K562 (cell line): Measurements from ENCODE around the gene CCDC124. TPM values are rescaled to one million over a fixed set of nuclear protein-coding genes. Genes with fewer than 3 reads are reported as not detected.

Experiments
- ARID1B ChIP-seq: fragments of 450-650 bp; IDR thresholded peaks from 2 replicates; pipeline ENCODE4 v1.6.1; 2016; ENCODE audit warnings: antibody characterized with exemption, mild to moderate bottlenecking, inconsistent platforms
- ESRRB ChIP-seq: fragments of 250-450 bp; sonication (Bioruptor Pico); IDR thresholded peaks from 2 replicates; pipeline ENCODE4 v1.5.0; 2020; ENCODE audit warnings: mild to moderate bottlenecking, moderate library complexity, borderline replicate concordance
- FOXM1 ChIP-seq, 2 experiments: fragments of 450-650 bp in 1 of 2; sonication (generic) in 1 of 2; formaldehyde crosslinking in 1 of 2; IDR thresholded peaks; 2 replicates each; pipeline versions ENCODE4 v1.6.1 to v1.9.0; 2017 to 2022; ENCODE audit warnings: low read depth in 2 of 2, mild to moderate bottlenecking in 2 of 2, missing genetic modification reagents in 1 of 2, moderate library complexity in 1 of 2
- HDGF ChIP-seq: fragments of 450-650 bp; IDR thresholded peaks from 2 replicates; pipeline ENCODE4 v1.6.1; 2016
- KAT8 ChIP-seq: fragments of 450-650 bp; IDR thresholded peaks from 2 replicates; pipeline ENCODE4 v1.6.1; 2016; ENCODE audit warnings: low read depth, mild to moderate bottlenecking
- MBD2 ChIP-seq: sonication (generic); IDR thresholded peaks from 2 replicates; pipeline ENCODE4 v1.6.1; 2016; ENCODE audit warnings: low read depth, borderline replicate concordance
- PPARD ChIP-seq: fragments of 250-450 bp; sonication (Bioruptor Pico); IDR thresholded peaks from 2 replicates; pipeline ENCODE4 v1.8.0; 2022; ENCODE audit warnings: inconsistent platforms, mild to moderate bottlenecking, moderate library complexity
- SAFB ChIP-seq: fragments of 200-400 bp; formaldehyde crosslinking; IDR thresholded peaks from 2 replicates; pipeline ENCODE4 v1.6.1; 2017; ENCODE audit warnings: low read depth, low read length, borderline replicate concordance
- SLC30A9 ChIP-seq: fragments of 250-450 bp; sonication (Bioruptor Pico); IDR thresholded peaks from 2 replicates; pipeline ENCODE4 v1.8.0; 2022; ENCODE audit warnings: mild to moderate bottlenecking, moderate library complexity
- TCF7 ChIP-seq: sonication (generic); IDR thresholded peaks from 2 replicates; pipeline ENCODE4 v1.6.1; 2016; ENCODE audit warnings: antibody characterized with exemption, borderline replicate concordance
- YY1 ChIP-seq, 3 experiments: IDR thresholded peaks; 2 replicates each; pipeline ENCODE4 v1.6.1; 2011; ENCODE audit warnings: low read length in 2 of 3, mild to moderate bottlenecking in 2 of 3, moderate library complexity in 2 of 3, borderline replicate concordance in 1 of 3, control low read depth in 1 of 3, low read depth in 1 of 3; ENCODE audit not compliant: insufficient read depth in 3 of 3, insufficient replicate concordance in 2 of 3, control insufficient read depth in 1 of 3, insufficient read length in 1 of 3; ENCODE audit errors: extremely low read depth in 1 of 3
- polyA plus RNA-seq, 8 experiments: library from polyadenylated mRNA; depleted of rRNA in 4 of 8; stranded (reverse) in 5 of 8; unstranded in 3 of 8; fragments of >200 nt; fragmentation: Nextera tagmentation in 2 of 8; fragmentation: Illumina TruSeq in 1 of 8; extraction: Ambion mirVana in 2 of 8; extraction: Trizol in 1 of 8; gene quantifications; 2 replicates each; pipeline versions ENCODE4 v1.2.1 to v1.2.3, GENCODE V29; 2011 to 2014; ENCODE audit warnings: inconsistent platforms in 1 of 8, missing spikeins in 1 of 8
- total RNA-seq, 7 experiments: library from RNA; depleted of rRNA in 6 of 7; stranded (reverse); fragments of >200 nt in 6 of 7; fragmentation: Illumina TruSeq in 2 of 7; extraction: Trizol in 2 of 7; gene quantifications; 2 replicates each; pipeline versions ENCODE4 v1.2.1 to v1.2.3, GENCODE V29; 2011 to 2021; ENCODE audit warnings: low replicate concordance in 1 of 7
- TF ChIP-seq, protein P1 (sequence below): fragments of 250-450 bp; sonication (Bioruptor Pico); IDR thresholded peaks from 2 replicates; pipeline ENCODE4 v1.5.0; 2020; ENCODE audit warnings: mild to moderate bottlenecking, borderline replicate concordance
- TF ChIP-seq, protein P2 (sequence below), 2 experiments: fragments of 450-650 bp; IDR thresholded peaks; 2 replicates each; pipeline ENCODE4 v1.6.1; 2016; ENCODE audit warnings: mild to moderate bottlenecking in 2 of 2, borderline replicate concordance in 1 of 2, low read depth in 1 of 2, moderate library complexity in 1 of 2
- TF ChIP-seq, protein P3 (sequence below): fragments of 250-450 bp; sonication (Bioruptor Pico); IDR thresholded peaks from 2 replicates; pipeline ENCODE4 v1.8.0; 2021; ENCODE audit warnings: borderline replicate concordance, mild to moderate bottlenecking, moderate library complexity; ENCODE audit not compliant: poor library complexity, severe bottlenecking
- TF ChIP-seq, protein P4 (sequence below): sonication (generic); formaldehyde crosslinking; IDR thresholded peaks from 2 replicates; pipeline ENCODE4 v1.8.0; 2022; ENCODE audit warnings: mild to moderate bottlenecking, missing genetic modification reagents

CCDC124 gene
- total and polyA plus RNA-seq, 9 of the 15 experiments (the other 6 are each of a cell fraction or from before 2014, with no cell fraction given): 5.8 to 234 (median 40.1) TPM

DNA sequence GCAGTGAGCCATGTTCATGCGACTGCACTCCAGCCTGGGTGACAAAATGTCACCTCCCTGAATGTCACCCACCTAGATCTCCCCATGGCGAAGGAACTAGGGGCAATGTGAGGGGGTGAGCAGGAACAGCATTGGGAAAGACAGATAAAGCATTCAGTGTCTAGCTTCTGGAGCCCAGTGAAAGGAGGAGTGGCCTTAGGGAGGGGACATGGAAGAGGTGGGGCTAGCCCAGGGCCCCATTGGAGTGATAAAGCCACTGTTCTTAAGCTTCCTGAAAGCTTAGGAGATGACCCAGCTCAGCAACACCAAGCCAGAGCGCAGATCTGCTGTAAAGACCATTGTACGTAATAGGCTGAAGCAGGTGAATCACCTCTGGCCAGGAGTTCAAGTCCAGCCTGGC is 21.1 kb downstream of the CCDC124 start (continued):
- TF ChIP-seq, protein P1, sequence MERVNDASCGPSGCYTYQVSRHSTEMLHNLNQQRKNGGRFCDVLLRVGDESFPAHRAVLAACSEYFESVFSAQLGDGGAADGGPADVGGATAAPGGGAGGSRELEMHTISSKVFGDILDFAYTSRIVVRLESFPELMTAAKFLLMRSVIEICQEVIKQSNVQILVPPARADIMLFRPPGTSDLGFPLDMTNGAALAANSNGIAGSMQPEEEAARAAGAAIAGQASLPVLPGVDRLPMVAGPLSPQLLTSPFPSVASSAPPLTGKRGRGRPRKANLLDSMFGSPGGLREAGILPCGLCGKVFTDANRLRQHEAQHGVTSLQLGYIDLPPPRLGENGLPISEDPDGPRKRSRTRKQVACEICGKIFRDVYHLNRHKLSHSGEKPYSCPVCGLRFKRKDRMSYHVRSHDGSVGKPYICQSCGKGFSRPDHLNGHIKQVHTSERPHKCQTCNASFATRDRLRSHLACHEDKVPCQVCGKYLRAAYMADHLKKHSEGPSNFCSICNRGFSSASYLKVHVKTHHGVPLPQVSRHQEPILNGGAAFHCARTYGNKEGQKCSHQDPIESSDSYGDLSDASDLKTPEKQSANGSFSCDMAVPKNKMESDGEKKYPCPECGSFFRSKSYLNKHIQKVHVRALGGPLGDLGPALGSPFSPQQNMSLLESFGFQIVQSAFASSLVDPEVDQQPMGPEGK (CRISPR knock-in tag): no peak
- no peak for TF ChIP-seq SAFB
- no peak for TF ChIP-seq TCF7
- no peak for TF ChIP-seq MBD2
- TF ChIP-seq PPARD: no peak
- no peak for TF ChIP-seq KAT8
- TF ChIP-seq ARID1B: peak; percentile 69
- peak; percentile 72; the same call in 1 of the 2 replicates for TF ChIP-seq HDGF
- TF ChIP-seq SLC30A9 (CRISPR knock-in tag): no peak
- TF ChIP-seq, protein P2, sequence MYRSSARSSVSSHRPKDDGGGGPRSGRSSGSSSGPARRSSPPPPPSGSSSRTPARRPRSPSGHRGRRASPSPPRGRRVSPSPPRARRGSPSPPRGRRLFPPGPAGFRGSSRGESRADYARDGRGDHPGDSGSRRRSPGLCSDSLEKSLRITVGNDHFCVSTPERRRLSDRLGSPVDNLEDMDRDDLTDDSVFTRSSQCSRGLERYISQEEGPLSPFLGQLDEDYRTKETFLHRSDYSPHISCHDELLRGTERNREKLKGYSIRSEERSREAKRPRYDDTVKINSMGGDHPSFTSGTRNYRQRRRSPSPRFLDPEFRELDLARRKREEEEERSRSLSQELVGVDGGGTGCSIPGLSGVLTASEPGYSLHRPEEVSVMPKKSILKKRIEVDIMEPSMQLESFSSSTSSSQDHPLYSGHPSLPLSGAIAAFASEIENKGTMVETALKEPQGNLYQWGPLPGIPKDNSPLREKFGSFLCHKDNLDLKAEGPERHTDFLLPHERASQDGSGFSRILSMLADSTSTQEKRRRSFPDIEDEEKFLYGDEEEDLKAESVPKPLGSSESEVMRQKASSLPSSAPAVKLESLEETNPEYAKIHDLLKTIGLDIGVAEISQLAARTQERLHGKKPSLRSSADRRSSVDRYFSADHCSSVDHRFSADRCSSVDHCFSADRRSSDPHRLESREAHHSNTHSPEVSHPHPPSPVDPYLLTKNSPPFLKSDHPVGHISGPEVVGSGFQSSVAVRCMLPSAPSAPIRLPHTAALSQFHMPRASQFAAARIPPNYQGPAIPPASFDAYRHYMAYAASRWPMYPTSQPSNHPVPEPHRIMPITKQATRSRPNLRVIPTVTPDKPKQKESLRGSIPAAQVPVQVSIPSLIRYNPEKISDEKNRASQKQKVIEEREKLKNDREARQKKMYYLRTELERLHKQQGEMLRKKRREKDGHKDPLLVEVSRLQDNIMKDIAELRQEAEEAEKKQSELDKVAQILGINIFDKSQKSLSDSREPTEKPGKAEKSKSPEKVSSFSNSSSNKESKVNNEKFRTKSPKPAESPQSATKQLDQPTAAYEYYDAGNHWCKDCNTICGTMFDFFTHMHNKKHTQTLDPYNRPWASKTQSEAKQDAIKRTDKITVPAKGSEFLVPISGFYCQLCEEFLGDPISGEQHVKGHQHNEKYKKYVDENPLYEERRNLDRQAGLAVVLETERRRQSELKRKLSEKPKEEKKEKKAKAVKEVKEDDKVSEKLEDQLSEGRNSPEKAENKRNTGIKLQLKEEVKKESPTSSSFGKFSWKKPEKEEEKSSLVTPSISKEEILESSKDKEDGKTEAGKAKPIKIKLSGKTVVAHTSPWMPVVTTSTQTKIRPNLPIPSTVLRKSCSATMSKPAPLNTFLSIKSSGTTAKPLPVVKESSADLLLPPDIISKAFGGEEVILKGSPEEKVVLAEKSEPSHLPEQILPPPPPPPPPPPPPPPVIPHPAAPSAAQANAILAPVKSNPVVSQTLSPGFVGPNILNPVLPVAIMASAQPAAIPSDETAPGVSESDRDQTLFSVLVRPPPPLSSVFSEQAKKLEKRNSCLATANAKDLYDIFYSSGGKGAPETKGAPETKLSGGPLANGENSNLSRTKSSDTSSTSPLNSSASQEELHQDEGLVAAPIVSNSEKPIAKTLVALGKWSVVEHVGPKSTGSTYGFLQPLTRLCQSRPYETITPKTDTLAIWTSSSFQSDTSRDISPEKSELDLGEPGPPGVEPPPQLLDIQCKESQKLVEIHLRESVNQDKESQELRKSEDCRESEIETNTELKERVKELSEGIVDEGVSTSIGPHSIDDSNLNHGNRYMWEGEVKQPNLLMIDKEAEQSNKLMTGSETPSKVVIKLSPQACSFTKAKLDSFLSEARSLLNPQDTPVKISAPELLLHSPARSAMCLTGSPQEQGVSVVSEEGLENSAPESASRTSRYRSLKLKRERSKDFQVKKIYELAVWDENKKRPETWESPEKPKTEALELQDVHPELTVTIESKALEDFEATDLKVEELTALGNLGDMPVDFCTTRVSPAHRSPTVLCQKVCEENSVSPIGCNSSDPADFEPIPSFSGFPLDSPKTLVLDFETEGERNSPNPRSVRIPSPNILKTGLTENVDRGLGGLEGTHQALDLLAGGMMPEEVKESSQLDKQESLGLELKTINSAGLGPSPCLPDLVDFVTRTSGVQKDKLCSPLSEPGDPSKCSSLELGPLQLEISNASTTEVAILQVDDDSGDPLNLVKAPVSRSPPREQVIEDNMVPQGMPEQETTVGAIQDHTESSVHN (IDR thresholded peaks at IDR 0.05; ENCODE audit: borderline replicate concordance in 1 of 2, low read depth in 1 of 2): no peak
- TF ChIP-seq, protein P3, sequence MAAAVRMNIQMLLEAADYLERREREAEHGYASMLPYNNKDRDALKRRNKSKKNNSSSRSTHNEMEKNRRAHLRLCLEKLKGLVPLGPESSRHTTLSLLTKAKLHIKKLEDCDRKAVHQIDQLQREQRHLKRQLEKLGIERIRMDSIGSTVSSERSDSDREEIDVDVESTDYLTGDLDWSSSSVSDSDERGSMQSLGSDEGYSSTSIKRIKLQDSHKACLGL (CRISPR knock-in tag): no peak
- TF ChIP-seq, protein P4, sequence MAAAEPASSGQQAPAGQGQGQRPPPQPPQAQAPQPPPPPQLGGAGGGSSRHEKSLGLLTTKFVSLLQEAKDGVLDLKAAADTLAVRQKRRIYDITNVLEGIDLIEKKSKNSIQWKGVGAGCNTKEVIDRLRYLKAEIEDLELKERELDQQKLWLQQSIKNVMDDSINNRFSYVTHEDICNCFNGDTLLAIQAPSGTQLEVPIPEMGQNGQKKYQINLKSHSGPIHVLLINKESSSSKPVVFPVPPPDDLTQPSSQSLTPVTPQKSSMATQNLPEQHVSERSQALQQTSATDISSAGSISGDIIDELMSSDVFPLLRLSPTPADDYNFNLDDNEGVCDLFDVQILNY (CRISPR knock-in tag): no peak
- no peak for TF ChIP-seq FOXM1 (IDR thresholded peaks at IDR 0.05; ENCODE audit: low read depth)
- no peak for TF ChIP-seq FOXM1 (CRISPR knock-in tag; IDR thresholded peaks at IDR 0.05; ENCODE audit: low read depth)
- no peak for TF ChIP-seq ESRRB (CRISPR knock-in tag)
- TF ChIP-seq YY1 (IDR thresholded peaks at IDR 0.05; ENCODE audit: borderline replicate concordance in 1 of 3, control insufficient read depth in 1 of 3, extremely low read depth in 1 of 3, insufficient read depth in 3 of 3, insufficient read length in 1 of 3, insufficient replicate concordance in 2 of 3, low read depth in 1 of 3, low read length in 2 of 3): peak in 1 of 3 experiments; percentile 27
